Activated naive CD4-positive, alpha-beta T cell treated with Interleukin-2 at 50 U/mL for 16 hours (primary cell): ENCODE data around the gene MTMR12.
"Not testable (repeated sequence)": the region's sequence is repeated elsewhere in the genome, so short reads cannot be mapped to it uniquely, and the experiment has no call there.

Experiments used
- DNase-seq: peaks from one replicate; pipeline ENCODE4 v3.0.0-alpha.2; 2020

The MTMR12 gene

GRCh38 chr5:32232441-32233219 is 80.1 kb downstream of the MTMR12 start:
- DNase-seq, result peak; percentile 77

GRCh38 chr5:32231929-32232328 is 80.8 kb downstream of the MTMR12 start:
- DNase-seq, result no peak

GRCh38 chr5:32231241-32231640 is 81.5 kb downstream of the MTMR12 start:
- no peak for DNase-seq

GRCh38 chr5:32230356-32231099 is 82.2 kb downstream of the MTMR12 start:
- no peak for DNase-seq

GRCh38 chr5:32229586-32229985 is 83.2 kb downstream of the MTMR12 start:
- no peak for DNase-seq

GRCh38 chr5:32228816-32229215 is 83.9 kb downstream of the MTMR12 start:
- DNase-seq, result no peak

GRCh38 chr5:32225445-32225844 is 87.3 kb downstream of the MTMR12 start:
- DNase-seq, result no peak

- no peak for DNase-seq
Measured at GRCh38 chr5:32223972-32224609, 88.6 kb downstream of the MTMR12 start.

GRCh38 chr5:32222723-32223470 is 89.8 kb downstream of the MTMR12 start:
- no peak for DNase-seq

GRCh38 chr5:32217886-32218396 is 94.8 kb downstream of the MTMR12 start:
- no peak for DNase-seq

- DNase-seq, result not testable (repeated sequence)
Measured at GRCh38 chr5:32214344-32214743, 98.4 kb downstream of the MTMR12 start.

GRCh38 chr5:32210151-32210550 is 102.6 kb downstream of the MTMR12 start:
- no peak for DNase-seq

GRCh38 chr5:32208837-32209236 is 103.9 kb downstream of the MTMR12 start:
- not testable (repeated sequence) for DNase-seq

GRCh38 chr5:32207355-32207634 is 105.4 kb downstream of the MTMR12 start:
- DNase-seq, result no peak

- DNase-seq, result no peak
Measured at GRCh38 chr5:32206509-32207354, 106.0 kb downstream of the MTMR12 start.

GRCh38 chr5:32206053-32206452 is 106.7 kb downstream of the MTMR12 start:
- DNase-seq, result no peak

- no peak for DNase-seq
Measured at GRCh38 chr5:32202394-32202793, 110.3 kb downstream of the MTMR12 start.

- DNase-seq, result no peak
Measured at GRCh38 chr5:32201122-32201753, 111.5 kb downstream of the MTMR12 start.

- no peak for DNase-seq
Measured at GRCh38 chr5:32197032-32197431, 115.7 kb downstream of the MTMR12 start.

GRCh38 chr5:32195265-32195664 is 117.5 kb downstream of the MTMR12 start:
- no peak for DNase-seq

GRCh38 chr5:32193591-32193990 is 119.1 kb downstream of the MTMR12 start:
- DNase-seq, result no peak

GRCh38 chr5:32190095-32190494 is 122.6 kb downstream of the MTMR12 start:
- no peak for DNase-seq
